HG03469 (cell line): ENCODE results near the gene SLC30A2.
"Not testable (repeated sequence)": the region's sequence is repeated elsewhere in the genome, so short reads cannot be mapped to it uniquely, and the experiment has no call there.

Experiments
- ATAC-seq: cut with Tn5 transposase; IDR thresholded peaks from one replicate; pipeline ENCODE4 v1.9.1; 2021; ENCODE audit warnings: mild to moderate bottlenecking, moderate library complexity, moderate number of reproducible peaks; ENCODE audit not compliant: unreplicated experiment

The SLC30A2 gene, protein sequence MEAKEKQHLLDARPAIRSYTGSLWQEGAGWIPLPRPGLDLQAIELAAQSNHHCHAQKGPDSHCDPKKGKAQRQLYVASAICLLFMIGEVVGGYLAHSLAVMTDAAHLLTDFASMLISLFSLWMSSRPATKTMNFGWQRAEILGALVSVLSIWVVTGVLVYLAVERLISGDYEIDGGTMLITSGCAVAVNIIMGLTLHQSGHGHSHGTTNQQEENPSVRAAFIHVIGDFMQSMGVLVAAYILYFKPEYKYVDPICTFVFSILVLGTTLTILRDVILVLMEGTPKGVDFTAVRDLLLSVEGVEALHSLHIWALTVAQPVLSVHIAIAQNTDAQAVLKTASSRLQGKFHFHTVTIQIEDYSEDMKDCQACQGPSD

DNA sequence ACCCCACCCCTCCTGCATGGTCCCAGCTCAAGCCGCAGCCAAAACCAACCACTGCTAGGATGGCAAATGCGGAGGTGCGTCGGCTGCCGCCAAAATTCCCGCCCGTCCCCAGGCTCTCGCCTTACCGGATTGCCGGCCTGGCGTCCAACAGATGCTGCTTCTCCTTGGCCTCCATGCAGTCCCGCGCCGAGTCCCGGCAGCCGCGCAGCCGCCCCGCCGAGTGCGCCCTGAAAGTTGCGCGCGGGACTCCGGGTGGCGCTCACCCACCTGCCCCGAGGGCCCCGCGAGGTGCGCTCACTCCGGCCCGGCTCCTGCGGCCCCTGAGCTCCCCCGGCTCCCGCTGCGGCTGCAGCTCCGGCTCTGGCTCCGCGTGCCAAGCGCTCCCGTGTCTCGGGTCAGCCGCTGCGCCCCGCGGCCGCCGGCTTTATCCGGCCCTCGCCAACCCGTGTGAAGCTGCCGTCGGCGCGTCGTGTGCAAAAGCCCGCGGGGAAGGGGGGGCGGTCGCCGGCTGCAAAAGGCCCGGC, at the start of gene SLC30A2:
Gene SLC30A2, minus strand, starts transcription at position 397 of the 524 bp plus-strand sequence. Its CDS starts 222 bp downstream, at position 175.
- no peak for ATAC-seq

DNA sequence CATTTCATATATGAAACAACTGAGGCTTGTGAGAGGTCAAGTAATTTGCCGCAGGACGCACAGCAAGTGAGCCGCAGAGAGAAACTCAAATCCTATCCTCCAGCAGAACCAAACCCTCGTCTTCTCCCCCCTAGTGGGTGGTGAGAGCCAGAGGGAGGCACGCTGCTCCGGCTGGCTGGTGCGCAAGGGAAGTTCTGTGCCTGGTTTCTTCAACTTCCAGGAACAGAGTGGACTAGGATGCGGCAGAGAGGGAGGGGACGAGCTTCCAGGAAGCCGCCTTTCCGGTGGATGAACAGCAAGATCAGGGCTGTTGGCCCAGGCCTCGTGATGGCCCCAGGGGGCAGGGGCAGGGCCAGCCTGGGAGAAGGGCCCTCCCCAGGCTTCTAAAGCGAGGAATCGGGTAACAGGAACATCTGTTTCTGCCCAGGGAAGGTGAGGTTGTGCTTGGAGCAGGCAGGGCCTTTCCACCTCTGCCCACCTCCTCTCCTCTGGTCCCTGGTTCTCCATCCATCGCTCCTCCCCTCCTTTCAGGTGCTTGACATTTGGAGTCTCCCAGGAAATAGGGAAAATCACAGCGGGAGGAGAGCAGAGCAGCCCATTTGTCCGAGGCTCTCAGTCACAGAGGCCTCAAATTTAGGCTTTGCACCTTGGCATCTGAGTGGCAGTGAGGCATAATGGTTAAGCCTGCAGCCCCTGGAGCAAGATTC, 48.9 kb upstream of the SLC30A2 start:
- ATAC-seq = no peak

DNA sequence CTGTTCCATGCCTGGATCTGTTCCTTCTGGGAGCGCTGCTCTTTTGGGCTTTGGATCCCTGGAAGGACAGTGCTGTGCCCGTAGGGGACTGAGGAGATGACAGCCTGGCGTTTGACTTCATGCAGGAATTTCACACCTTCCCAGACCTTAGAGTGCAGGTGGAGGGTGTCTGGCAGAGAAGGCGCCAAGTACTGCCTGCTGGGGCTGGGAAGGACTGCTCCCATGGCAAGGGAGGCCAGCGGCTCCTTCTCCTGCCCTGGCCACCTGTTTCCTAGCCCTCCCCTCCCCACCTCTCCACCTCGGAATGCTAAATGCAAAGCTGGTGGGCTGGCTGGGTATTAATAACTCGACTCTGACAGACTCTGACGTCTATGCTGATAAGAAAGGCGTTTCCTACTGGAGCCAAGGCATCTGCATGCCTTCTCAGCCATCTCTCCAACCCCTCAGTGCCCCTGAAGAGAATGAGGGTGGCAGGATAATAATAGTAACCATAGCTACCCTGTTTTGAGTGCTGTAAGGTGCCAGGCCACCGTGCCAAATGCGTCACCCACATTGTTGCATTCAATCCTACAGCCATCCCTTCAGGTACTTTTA, 48.3 kb upstream of the SLC30A2 start:
- no peak for ATAC-seq

DNA sequence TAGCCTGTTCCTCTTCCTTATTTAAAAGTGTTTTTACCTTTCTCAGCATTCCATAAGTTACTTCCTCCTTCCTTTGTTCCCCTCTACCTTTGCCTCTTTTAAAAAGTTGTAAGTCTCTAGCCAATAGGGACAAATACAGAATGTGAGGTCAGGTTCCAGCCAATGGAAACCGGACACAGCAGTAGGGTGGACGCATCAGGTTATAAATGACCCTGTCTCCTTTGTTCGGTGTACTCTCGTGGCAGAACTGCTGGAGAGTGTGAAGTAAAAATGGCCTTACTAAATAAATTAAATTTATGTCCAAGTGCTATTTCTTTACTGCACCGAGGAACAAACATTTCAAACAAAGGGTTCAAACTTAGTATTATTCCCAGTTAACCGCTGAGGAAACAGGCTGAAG, 47.7 kb upstream of the SLC30A2 start:
- ATAC-seq = not testable (repeated sequence)

DNA sequence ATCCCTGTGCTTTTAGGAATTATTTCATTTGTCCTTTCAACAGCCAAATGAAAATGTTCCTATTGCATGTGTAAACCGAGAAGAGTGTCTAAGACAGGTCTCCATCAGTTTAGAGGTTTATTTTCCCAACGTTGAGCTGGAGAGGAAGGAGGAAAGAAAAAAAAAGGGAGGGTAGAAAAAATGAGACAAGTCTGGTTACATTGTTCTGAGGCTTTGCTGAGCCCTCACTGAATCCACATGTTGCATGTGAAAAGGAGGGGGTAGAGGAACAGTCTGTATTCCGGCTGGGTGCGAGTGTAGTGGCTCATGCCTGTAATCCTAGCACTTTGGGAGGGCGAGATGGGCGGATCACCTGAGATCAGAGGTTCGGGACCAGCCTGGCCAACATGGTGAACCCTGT, 46.5 kb upstream of the SLC30A2 start:
- ATAC-seq = no peak

DNA sequence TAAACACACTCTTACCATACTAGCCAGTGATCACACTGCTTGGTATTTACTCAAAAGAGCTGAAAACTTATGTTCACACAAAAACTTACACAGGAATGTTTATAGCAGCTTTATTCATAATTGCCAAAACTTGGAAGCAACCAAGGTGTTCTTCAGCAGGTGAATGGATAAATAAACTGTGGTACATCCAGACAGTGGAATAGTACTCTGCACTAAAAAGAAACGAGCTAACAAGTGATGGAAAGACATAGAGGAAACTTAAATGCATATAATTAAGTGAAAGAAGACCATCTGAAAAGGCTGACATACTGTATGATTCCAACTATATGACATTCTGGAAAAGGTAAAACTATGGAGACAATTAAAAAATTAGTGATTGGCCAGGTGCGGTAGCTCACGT, 45.0 kb upstream of the SLC30A2 start:
- ATAC-seq = no peak

DNA sequence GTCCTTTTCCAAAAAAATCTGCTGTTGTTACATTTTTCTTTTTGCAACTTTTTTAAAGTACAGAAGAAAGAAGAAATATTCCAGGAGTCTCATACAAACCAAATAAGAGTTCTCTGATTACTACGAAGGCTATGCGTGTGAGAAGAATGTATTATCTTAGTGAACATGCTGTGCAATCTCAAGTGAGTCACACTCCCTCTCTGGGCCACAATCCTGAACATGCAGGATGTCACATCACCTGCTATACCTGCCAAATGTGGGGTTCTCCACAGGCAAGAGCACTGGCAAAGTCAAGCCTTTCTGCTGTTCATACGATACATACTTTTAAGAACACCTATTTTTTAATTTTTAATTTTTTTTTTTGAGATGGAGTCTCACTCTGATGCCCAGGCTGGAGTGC, 43.2 kb upstream of the SLC30A2 start:
- ATAC-seq = no peak

DNA sequence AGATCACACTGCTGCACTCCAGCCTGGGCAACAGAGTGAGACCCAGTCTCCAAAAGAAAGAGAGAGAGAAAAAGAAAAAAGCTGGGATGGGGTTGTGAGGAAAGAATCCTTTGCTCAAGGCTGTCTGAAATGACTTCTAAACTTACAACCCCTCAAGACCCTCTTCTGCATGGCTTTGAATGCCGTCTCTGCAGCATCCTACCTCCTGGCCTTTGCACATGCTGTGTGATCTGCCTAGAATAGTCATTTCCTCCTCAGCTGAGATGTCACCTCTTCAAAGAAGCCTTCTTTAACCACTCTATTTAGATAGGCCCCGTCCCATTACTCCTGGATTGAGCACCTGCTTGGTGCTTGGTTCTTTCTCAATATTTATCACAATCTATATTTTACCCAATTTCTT, 38.9 kb upstream of the SLC30A2 start:
- no peak for ATAC-seq

DNA sequence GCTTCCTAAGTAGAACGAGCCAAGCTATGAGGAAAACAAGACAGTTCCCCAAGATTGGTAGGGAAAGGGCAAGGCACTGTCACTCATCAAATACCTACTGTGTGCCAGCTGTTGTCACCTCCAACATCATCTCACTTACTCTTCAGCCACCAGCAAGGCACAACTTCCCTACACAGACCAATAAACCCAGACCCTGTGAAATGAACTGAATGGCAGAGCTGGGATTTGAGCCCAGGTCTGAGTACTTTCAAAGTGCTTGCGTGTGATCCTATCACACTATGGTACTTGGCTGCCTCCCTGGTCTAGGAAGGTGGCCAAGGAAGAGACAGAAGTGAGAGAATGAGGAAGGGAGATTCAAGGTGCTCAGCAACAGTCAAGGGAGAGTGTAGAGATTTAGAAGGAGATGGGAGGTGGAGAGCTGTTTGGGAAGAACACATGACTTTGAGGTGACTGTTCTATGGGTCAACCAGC, 38.2 kb upstream of the SLC30A2 start:
- ATAC-seq = no peak

DNA sequence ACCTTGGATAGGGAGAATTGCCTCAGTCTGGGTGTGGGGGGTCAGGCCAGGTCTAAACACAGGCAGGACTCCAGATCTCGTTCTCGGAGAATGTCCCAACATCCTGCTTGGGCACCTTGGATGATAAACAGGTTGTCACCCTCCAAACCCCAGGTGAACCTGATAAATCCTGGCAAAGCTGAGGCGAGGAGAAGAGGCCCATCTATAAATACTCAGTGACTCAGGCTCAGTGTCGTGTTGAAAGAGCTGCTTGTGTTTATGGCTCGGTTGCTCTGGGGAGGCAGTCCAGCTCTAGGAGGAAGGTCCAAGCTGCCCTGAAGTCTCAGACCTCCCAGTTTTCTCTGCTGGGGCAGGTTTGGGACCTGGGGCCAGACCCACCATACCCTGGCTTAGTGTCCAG, 37.3 kb upstream of the SLC30A2 start:
- ATAC-seq = no peak

DNA sequence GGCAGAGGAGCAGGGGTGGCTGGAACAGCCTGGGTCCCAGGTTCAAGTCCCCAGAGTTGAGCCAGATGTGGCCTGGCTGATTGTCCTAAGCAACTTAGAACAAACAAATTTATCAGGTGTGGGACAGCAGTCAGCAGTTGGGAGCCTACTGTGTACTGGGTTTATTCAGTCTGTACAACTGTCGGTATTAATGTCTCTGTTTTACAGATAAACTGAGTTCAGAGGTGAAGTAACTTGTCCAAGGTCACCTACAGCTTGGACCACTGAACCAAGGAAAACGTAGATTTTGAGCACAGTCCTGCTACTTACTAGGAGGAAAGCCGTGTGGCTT, 36.1 kb upstream of the SLC30A2 start:
- no peak for ATAC-seq

DNA sequence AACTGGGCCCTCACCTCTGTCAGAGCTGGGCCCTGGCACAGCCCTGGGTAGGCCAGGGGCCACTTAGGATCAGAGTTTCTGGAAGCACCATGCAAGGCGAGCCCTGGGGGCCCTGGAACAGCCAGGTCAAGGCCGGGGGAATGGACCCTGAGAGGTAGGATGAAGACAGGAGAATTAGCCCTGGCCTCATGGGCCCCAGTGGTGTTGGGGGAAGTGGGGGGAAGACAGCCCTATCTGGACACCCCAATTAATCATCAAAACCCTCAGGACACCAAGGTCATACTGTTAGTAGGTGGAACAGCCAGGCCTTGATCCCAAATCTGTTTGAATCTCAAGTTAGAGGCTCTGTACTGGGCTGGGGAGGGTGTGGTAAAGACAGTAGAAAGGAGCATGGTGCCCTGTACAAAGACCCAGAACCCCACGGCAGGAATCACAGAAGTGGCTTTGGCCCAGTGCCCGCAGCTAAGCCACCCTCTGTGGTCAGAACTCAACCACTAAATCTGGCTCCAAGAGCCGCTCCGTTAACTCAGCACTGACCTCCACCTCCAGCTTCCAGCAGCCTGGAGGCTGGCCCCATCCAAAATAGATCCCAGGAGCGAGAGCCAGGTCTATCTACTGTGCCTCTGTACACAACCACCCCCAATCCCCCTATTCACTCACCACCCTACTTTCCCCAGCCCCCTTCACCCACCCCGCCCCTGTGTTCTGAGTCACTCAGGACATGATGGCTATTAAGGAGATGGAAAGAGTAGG, 35.5 kb upstream of the SLC30A2 start:
- ATAC-seq = no peak

DNA sequence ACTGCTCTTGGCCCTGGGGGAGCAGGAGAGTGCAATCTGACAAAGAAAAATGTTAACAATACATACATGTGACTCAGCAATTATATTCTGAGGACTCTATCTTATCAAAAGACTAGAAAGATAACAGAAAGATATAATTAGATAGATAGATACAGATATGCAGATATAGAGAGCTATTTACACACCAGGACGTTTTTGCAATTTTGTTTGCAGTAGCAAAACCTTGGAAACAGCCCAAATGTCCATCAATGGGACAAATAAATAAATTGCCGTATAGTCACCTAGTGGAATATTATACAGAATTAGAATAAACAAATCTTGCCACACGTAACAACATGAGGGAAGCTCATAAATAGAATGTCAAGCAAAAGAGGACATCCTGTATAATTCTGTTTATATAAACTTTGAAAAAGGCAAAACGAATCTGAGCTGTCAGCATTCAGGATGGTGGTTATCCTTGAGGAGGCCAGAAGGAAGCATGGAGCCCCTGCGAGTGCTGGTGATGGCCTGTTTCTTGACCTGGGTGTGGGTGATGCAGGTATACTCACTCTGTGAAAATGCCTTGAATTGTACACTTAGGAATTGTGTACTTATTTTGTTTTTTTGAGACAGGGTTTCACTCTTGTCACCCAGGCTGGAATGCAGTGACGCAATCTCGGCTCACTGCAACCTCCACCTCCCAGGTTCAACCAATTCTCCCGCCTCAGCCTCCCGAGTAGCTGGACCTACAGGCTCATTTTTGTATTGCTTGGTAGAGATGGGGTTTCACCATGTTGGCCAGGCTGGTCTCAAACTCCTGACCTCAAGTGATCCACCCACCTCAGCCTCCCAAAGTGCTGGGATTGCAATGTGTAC, 34.3 kb upstream of the SLC30A2 start:
- no peak for ATAC-seq

DNA sequence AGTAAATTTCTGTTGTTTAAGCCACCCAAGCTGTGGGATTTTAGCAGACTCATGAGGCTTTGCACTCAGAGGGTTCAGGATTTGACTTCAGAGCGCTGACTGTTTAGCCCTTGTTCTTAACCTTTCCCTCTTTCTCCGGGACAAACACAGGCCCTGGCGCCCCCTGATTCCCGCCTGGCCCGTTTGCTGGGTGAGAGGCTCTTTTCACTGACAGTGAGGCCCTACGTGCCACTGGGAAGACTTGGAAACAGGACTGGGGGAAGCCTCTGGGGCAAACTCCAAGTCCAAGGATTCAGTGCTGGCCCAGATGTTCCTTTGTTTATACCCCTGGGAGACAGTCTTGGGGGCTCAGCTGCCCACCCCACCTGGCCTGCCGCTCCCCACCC, 33.3 kb upstream of the SLC30A2 start:
- ATAC-seq = no peak

DNA sequence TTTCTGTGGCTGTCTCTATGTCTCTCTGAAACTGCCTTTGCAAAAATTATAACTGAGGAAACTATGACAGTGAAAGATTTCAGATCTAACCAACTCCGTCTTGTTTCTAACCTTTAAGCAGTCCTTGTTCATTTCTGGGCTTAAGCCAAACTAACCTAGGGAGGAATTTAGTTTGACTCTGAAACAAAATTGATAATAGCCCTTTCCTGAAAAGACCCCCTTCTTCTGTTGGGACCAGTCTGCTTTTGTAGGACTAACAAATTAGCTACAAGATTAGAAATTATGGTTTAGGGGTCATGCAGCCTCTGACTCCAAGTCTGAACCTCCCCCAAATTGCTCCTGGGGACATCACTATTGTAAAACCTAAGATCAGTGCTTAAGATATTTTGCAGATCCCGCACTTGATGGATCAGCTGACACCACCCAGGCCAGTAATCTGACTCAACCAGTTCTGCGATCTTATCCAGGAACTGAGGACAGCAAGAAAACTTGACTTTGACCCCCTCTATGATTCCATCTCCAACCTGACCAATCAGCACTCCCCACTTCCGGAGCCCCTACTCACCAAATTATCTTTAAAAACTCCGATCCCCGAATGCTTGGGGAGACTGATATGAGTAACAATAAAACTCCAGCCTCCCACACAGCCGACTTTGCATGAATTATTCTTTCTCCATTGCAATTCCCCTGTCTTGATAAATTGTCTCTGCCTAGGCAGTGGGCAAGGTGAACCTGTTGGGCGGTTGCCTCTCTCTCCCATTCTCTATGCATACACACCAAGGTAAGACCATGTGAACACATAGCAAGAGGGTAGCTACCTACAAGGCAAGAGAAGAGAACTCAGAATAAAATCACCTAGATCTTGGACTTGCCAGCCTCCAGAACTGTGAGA, 32.6 kb upstream of the SLC30A2 start:
- no peak for ATAC-seq

DNA sequence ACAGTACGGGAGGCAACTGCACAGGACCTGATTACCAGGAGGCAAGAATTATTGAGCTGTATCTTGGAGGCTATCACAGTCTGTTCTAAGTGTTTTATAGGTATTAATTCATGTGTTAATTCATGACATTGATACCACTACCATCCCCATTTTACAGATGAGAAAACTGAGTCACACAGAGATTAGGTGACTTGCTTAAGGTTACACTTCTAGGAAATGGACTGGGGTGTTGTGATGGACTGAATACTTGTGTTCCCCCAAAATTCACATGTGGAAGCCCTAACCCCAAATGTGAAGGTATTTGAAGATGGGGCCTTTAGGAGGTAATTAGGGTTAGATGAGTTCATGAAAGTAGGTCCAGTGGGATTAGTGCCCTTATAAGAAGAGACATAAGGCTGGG, 31.6 kb upstream of the SLC30A2 start:
- no peak for ATAC-seq

DNA sequence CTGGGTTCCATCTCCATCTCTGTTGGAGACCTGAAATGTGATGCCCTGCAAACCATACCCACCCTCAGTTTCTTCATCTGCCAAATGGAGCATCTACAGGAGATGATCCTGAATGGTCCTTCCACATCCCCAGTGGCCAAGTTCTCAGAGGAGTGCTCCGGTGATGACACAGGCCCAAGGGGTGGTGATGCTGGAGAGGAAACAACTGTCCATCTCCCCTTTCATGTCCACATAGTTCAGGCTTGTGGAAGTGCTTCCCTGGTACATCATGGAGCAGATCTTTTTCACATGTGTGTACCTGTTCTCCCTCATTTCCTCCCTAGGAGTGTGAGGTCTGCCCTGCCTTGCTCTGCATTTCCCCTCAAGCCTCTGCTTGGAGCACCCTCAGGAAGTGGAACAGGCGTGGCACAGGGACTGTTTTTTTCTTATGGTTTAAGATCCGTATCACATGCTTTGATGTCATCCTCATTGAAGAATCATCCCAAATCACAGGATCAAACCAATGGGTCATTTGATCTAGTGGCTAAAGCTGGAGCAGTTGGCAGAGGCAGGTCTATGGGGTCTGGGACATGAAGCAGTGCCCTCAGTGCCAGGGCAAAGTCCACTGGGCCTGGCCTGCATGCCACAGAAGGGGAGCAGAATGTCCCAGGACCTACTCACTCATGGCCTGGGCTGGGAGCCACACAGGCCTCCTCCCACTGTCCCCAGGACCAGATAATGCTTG, 29.7 kb upstream of the SLC30A2 start:
- no peak for ATAC-seq

DNA sequence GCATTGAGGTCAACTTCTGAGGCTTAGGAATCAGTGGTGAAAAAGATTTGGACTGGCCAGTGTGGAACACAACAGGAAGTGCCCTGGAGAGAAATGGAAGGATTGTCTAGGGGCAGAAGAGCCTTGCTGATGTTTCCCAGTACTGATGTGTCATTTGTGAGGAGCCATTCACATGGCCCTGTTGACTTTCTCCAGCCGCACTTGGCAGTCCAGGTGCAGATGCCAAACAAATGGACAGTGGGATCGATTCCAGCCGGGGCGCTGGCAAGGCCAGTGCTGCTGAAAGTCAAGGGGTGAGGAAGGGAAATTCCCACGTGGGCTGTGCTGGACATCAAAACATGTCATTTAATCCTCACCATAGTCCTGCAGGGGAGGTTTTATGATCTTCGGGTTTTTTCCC, 26.4 kb upstream of the SLC30A2 start:
- no peak for ATAC-seq

DNA sequence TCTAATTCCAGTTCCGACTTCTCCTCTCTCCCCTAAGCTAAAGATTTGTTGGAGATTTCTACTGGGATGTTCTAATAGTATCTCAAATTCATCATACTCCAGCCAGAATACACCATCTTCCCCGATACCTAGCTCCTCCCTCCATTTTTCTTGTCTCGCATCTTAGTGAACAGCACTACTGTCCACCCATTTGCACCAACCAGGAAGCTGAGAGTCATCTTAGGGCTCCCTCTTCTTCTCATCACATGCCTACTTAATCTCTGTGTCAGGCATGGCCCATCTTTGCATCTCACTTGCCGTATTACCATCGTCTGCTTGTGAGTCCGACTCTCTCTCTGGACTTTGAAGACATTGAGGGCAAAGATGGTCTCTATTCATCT, 25.0 kb upstream of the SLC30A2 start:
- no peak for ATAC-seq
